Measurements from ENCODE around the gene KAT14. TPM values are rescaled to one million over a fixed set of nuclear protein-coding genes. Genes with fewer than 3 reads are reported as not detected.

Gene KAT14
- polyA plus RNA-seq (2012; ENCODE audit: insufficient read length, low read depth): 6.3 TPM

GRCh38 chr20:18137412-18138265, at the start of gene KAT14, which contains the start of gene PET117:
Gene KAT14, plus strand, starts transcription at chr20:18137863. Its CDS starts 4,798 bp downstream, at chr20:18142661.
Gene PET117, plus strand, starts transcription at chr20:18137863. Its CDS starts 93 bp downstream, at chr20:18137956.
- TF ChIP-seq FOXP2 (optimal IDR thresholded peaks at IDR 0.05; ENCODE audit: borderline replicate concordance, extremely low read depth, extremely low read length, insufficient read depth) (peak; percentile 91), TAF1 (IDR thresholded peaks at IDR 0.05; ENCODE audit: borderline replicate concordance, insufficient read depth, low read length) (peak; percentile 56), SIN3A (IDR thresholded peaks at IDR 0.05; ENCODE audit: borderline replicate concordance, insufficient read depth, low read length) (no peak), REST (IDR thresholded peaks at IDR 0.05; ENCODE audit: insufficient read depth in 1 of 2, low read depth in 2 of 2, low read length in 2 of 2) (0 out of 4 replicates have a peak, but pooled peaks of 1 of the 2 experiments have one; percentile 18), POLR2AphosphoS5 (IDR thresholded peaks at IDR 0.05; ENCODE audit: low read depth, low read length) (peak; percentile 89)

GRCh38 chr20:18090044-18090443, 47.6 kb upstream of the KAT14 start:
- TF ChIP-seq SIN3A (IDR thresholded peaks at IDR 0.05; ENCODE audit: borderline replicate concordance, insufficient read depth, low read length) (no peak), TAF1 (IDR thresholded peaks at IDR 0.05; ENCODE audit: borderline replicate concordance, insufficient read depth, low read length) (no peak), REST (IDR thresholded peaks at IDR 0.05; ENCODE audit: insufficient read depth in 1 of 2, low read depth in 2 of 2, low read length in 2 of 2) (no peak), POLR2AphosphoS5 (IDR thresholded peaks at IDR 0.05; ENCODE audit: low read depth, low read length) (no peak), FOXP2 (optimal IDR thresholded peaks at IDR 0.05; ENCODE audit: borderline replicate concordance, extremely low read depth, extremely low read length, insufficient read depth) (no peak)

GRCh38 chr20:18090477-18090876, 47.2 kb upstream of the KAT14 start:
- TF ChIP-seq REST (IDR thresholded peaks at IDR 0.05; ENCODE audit: insufficient read depth in 1 of 2, low read depth in 2 of 2, low read length in 2 of 2) (no peak), POLR2AphosphoS5 (IDR thresholded peaks at IDR 0.05; ENCODE audit: low read depth, low read length) (no peak), SIN3A (IDR thresholded peaks at IDR 0.05; ENCODE audit: borderline replicate concordance, insufficient read depth, low read length) (no peak), TAF1 (IDR thresholded peaks at IDR 0.05; ENCODE audit: borderline replicate concordance, insufficient read depth, low read length) (no peak), FOXP2 (optimal IDR thresholded peaks at IDR 0.05; ENCODE audit: borderline replicate concordance, extremely low read depth, extremely low read length, insufficient read depth) (no peak)

- TF ChIP-seq POLR2AphosphoS5 (IDR thresholded peaks at IDR 0.05; ENCODE audit: low read depth, low read length) (no peak), FOXP2 (optimal IDR thresholded peaks at IDR 0.05; ENCODE audit: borderline replicate concordance, extremely low read depth, extremely low read length, insufficient read depth) (no peak), SIN3A (IDR thresholded peaks at IDR 0.05; ENCODE audit: borderline replicate concordance, insufficient read depth, low read length) (no peak), TAF1 (IDR thresholded peaks at IDR 0.05; ENCODE audit: borderline replicate concordance, insufficient read depth, low read length) (no peak), REST (IDR thresholded peaks at IDR 0.05; ENCODE audit: insufficient read depth in 1 of 2, low read depth in 2 of 2, low read length in 2 of 2) (no peak)
These were observed 46.0 kb upstream of the KAT14 start for GRCh38 chr20:18091623-18092022.
